ENCODE data around the gene SIX5.

SIX5 gene

DNA sequence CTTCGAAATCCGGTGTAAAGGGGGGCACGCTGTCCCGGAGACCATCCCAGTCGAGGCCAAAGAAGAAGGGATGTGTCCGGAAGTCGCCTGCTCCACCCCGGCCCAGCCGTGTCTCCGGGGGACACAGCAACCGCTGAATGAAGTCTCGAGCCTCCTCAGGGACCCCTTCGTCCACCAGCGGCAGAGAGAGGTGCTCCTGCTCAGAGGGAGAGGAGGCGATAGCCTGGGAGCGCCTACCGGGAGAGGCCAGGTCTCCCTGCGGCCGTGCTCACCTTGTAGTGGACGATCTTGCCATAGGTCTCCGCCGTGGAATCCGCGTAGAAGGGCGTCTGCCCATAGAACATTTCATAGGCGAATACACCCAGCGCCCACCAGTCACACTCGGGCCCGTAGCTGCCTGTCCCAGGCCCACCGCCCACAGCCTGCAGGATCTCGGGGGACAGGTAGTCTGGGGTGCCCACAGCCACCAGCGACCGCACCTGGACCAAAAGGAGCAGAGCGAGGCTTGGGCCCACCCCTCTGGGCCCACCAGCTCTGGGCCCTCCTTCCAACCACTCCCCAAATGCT, 8.4 kb upstream of the SIX5 start:
- DNase-seq = no peak

DNA sequence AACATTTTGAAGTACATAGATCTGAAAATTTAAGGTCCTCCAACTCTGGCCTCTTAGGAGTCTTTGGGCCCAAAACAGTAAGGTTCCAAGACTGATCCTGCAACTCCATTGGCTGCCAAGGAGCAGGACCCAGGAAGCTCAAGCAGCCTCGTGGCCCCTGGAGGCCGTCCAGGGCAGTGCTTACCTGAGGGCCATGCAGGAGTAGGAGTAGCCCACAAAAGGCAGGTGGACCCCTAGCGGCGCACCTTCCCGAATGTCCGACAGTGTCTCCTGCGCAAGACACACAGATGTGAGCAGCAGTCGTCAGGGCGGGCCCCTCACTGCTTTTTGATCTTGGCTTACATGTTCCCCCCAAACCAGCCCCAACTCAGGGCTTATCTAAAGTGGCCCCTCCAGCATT, 5.7 kb upstream of the SIX5 start:
- no peak for DNase-seq

DNA sequence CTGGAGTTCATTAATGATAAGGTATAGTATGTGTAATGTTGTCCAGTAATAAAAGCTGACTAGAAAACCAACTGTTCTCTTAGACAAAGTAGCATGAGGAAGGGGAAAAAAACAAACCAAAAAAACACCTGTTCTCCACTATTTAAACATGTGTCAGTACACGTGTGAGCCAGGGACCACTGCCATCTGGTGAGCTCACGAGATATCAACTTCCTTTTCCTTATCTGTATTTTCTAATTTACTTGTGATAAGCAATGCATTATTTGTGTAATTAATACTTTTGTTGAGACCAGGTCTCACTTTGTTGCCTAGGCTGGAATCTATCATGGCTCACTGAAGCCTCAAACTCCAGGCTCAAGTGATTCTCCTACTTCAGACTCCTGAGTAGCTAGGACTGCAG, 4.3 kb upstream of the SIX5 start:
- DNase-seq = no peak

DNA sequence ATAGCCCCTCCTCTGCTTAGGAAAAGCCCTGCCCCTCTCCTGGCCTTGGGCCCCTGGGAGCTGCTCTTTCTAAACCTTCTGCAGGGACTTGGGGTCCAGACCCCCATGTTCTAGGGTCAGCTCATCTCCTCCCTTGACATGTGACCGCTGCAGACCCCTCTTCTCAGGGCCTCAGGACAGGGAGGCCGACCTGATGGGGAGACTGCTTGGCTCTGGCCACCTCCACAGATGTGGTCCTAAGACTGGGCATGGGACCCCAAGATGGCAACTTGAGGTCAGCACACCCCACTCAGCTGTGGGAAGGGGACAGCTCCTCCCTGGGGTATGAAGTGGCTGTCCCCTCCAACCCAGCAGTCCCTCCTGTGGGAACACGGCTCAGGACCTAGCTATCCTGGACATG, 3.9 kb upstream of the SIX5 start:
- no peak for DNase-seq

DNA sequence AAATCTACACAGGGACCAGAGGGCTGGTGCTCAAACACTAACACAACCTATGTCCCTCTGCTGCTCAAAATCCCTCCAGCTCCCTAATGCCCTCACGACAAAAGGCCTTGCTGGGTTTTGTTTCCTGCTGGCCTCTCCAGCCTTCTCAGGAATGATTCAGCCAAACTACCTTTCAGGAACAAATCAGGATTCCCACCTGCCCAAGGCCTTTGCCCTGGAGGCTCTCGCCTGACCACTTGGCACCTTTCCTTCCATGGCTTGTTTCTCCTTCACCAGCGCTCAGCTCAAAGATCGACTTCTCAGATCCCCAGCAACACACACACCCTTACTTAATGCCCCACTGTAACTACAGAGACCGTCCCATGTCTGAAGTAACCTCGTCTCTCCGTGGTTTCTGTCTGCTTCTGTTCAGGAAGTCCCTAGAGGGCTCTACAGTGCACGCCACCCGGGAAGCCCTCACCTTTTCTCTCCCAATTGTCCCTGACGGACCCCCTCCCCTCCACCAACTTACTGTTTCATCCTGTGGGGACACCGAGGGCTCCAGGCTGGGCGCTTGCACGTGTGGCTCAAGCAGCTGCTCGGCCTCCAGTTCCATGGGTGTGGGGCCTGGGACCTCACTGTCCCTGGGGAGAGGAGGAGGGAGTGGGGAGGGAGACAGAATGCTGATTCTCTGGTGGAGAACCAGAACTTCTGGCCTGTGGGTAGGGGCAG, 3.2 kb upstream of the SIX5 start:
- DNase-seq = no peak

DNA sequence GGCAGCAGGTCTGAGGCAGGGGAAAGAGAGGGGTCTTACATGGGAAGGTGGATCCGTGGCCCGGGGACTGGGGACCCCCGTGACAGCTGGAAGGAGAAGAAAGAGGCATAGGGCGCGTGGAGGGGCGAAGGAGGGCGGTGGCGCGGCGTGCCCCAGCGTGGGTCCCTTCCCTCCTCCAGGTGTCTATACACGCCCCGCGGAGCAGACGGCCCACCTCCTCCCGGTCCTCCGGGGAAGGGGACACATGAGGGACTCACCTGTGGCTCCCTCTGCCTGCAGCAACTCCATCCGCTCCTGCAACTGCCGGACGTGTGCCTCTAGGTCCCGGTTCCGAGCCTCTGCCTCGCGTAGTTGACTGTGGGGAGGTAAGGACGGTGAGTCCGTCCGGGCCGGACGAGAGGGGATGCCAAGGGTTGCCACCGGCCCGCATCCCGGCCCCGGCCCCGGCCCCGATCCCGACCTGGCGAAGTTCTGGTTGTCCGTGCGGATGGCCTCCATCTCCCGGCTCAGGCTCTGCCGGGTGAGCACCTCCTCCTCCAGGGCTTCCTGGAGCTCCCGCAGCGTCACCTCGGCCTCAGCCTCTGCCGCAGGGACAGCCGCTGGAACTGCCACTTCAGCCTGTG, 2.4 kb upstream of the SIX5 start:
- peak in 1 of 56 donors; percentile 26 for DNase-seq

DNA sequence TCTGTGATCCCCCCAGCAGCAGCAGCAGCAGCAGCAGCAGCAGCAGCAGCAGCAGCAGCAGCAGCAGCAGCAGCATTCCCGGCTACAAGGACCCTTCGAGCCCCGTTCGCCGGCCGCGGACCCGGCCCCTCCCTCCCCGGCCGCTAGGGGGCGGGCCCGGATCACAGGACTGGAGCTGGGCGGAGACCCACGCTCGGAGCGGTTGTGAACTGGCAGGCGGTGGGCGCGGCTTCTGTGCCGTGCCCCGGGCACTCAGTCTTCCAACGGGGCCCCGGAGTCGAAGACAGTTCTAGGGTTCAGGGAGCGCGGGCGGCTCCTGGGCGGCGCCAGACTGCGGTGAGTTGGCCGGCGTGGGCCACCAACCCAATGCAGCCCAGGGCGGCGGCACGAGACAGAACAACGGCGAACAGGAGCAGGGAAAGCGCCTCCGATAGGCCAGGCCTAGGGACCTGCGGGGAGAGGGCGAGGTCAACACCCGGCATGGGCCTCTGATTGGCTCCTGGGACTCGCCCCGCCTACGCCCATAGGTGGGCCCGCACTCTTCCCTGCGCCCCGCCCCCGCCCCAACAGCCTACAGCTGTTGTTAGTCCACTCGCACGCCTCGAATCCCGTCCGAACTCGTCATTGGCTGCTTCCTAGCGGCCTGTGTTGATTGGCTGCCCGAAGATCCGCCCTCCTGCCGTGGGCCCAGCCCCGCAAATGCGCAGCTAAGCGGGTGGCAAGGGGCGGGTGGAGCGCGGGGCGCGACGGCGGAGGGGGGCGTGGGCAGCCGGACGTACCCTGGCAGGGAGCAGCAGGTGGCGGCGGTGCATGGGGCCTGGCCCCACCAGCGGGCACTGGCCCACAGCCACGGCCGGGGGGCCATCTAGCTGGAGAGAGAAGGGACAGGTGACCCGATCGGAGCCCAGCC, 1.4 kb upstream of the SIX5 start:
- peak; percentile 51 to 96 (median 88) for DNase-seq

DNA sequence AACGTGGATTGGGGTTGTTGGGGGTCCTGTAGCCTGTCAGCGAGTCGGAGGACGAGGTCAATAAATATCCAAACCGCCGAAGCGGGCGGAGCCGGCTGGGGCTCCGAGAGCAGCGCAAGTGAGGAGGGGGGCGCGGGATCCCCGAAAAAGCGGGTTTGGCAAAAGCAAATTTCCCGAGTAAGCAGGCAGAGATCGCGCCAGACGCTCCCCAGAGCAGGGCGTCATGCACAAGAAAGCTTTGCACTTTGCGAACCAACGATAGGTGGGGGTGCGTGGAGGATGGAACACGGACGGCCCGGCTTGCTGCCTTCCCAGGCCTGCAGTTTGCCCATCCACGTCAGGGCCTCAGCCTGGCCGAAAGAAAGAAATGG, 754 bp upstream of the SIX5 start:
- peak in 37 of 56 donors; percentile 40 to 83 (median 73) for DNase-seq

DNA sequence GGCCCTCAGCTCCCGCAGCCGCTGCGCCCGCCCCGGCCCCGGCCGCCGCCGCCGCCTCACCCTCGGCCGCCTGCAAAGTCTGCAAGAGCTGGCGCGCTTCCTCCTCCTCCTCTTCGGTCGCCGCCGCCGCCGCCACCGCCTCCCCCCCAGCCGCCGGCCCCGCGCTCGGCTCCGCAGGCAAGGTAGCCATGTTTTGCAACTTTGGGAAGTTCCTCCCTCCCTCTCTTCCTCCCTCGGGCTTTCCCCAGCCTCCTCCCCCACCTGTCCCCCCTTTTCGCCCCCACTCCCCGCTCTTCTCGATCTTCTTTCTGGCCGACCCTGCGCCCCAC, 433 bp downstream of the SIX5 start:
- peak in 1 of 56 donors; percentile 32 for DNase-seq

DNA sequence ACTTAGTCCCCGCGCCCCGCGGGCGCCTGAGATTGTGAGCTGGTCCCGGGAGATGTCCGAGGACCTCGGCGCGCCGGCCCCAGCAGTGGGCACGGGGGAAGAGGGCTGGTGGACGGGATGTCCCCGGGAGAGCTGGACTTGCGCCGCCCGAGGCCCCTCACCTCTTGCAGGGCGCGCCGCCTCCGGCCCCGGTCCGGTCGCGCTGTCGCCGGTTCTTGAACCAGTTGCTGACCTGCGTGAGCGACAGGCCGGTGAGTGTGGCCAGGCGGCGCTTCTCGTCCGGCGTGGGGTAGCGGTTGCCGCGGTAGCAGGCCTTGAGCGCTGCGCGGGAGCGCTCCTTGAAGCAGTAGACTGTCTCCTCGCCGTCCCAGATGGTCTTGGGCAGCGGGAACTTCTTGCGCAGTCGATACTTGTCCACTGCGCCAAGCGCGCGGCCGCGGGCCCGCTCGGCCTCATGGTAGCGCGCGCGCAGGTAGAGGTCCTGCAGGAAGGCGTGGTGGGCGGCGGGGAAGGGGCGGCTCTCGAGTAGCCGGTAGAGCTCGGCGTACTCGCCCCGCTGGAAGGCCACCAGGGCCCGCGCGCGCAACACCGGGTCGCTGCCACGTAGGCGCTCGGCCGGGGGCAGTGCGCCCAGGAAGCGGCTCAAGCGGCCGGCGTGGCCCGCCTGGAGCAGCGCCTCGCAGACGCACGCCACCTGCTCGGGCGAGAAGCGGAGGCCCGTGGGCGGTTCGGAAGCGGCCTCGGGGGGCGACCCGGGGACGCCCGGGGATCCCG, 984 bp downstream of the SIX5 start:
- peak in 13 of 56 donors; percentile 8 to 52 (median 22) for DNase-seq

DNA sequence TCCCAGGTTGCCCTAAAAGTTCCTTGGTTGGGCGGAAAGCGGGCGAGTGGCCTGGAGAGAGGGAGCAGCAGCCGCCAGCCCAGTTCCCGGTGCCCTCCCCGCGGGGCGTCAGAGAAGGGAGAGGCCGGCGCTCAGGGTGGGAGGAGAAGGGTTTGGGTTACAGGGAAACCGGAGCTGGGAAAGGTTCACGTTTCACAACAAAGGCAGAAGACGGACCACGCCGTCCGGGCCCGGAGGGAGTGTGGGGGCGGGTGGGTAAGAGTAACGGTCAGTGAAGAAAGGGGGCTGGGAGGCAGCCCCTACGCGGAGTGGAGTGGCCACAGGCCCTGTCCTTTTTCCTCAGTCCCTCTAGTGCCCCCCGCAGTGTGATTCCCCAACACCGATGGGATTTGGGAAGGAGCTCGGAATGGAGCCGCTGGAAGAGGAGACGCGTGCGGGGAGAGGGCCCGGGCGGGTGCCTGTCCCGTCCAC, 1.6 kb downstream of the SIX5 start:
- DNase-seq = peak in 3 of 56 donors; percentile 20 to 45 (median 25)

DNA sequence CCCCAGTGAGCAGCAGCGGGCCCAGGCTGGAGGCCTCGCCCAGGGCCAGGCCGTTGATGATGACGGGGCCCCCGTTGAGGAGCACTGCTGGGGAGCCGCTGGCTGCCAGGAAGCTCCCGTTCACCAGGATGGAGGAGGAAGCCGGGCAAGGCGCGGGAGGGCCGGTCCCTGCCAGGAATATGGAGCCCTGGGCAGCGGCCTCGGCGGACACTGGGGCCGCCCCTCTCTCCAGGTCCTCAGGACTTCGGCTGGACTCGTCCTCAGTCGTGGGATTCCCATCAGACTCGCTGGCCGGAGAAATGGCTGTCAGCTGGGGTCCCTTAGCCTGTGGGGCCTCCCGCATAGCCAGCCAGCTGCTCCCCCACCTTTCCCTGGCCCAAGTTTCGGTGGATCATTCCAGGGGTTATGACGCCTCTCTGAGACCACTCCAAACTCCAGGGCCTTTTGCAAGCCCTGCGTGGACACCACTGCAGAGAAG, 2.1 kb downstream of the SIX5 start:
- no peak for DNase-seq

DNA sequence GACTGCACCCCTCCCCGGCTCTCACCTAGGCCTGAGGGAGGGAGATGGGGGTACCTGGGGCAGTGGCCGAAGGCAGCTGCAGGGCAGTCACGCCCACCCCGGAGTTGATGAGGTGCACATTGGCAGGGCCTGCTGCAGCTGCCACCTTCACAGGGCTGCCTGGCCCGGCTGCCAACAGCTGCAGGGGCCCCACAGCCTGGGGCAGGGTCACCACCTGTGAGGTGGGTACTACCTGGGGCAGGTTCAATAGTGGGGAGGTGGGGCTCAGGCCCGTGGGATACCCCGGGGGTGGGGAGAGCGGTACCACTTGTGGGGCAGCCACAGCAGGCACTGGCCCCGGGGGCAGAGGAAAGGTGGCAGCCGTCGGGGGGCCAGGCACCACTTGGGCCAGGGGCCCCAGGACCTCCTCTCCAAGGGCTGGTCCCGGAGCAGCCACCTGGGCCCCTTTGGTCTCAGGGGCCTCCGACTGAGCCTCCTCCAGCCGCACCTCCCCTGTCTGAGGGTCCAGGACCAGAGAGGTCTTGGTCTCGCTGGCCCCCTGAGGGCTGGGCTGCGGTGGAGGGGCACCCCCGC, 2.7 kb downstream of the SIX5 start:
- no peak for DNase-seq

DNA sequence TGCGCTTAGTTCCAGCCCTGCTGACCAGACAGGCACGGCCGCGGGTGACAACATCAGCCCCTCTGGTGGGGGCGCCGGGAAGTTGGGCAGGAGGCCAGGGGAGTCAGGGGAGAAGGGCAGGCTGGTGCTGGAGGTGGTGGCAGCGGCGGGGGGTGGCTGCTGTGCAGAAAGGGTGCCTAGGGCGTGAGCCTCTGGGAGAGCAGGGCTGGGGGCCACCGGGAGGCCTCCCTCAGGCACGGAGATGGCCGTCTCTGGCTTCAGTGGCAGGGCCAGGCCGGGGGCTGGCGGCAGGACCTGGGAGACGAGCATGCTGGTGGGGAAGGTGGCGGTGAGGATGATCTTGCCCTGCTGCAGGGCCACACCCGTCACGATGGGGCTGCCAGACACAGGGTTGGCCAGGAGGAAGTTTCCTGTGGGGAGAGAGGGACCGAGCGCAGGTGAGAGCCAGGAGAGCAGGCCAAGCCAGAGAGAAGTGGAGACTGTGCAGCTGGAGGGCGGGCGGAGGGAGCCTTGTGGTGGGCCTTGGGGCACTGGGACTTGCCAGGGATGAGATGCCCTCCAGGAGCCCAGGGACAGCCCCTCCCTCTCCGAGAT, 3.3 kb downstream of the SIX5 start:
- DNase-seq = no peak

DNA sequence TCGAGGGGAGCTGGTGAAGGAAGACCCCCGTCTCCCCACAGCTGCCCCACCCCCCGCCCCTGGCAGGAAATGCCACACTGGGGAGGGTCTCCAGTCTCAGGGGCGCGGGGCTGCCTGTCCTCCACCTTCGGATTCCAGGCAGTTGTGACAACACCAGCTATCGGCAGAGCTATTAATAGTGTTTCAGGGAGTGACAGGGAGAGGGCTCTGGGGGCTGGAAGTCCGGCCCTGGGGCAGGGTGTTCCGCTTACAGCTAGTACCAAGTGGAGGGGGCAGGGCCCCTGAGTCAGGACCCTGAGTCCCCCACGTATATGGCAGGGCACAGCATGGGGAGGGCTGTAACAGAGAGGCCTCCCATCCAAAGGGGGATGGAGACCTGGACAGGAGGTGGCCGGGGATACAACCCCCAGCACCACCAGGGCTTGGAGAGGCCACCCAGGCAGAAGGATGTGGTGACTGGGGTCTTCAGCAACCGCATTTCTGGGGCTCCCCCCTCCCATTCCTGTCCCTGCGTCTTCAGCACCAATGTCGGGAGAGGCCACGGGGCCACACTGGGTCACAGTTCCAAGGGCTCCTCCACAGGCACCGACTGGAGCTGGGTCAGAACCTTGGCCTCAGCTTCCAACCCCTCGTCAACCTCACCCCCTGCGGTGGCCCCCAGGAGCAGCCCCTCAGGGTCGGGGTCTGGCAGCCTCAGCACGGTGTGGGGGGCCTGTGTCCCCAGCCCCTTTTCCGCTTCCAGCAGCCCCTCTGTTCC, 3.9 kb downstream of the SIX5 start:
- DNase-seq = no peak

DNA sequence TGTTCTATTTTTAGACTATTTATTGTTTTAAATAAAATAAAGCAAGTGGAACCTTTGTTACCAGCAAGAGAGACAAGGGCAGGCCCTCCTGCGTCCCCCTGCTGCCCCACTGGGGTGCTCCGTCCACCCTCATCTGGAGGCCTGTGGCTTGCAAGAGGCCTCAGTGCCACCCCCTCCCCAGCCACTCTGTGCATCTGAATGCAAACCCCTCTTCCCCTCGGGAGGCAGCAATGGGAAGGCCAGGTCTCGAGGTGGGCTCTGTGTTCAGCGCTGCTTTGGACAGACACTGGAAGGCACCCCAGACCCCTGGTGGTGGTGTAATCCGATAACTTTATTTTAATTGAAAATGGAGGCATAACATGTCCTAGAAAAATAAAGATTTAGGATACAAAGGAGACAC, 4.6 kb downstream of the SIX5 start:
- no peak for DNase-seq

DNA sequence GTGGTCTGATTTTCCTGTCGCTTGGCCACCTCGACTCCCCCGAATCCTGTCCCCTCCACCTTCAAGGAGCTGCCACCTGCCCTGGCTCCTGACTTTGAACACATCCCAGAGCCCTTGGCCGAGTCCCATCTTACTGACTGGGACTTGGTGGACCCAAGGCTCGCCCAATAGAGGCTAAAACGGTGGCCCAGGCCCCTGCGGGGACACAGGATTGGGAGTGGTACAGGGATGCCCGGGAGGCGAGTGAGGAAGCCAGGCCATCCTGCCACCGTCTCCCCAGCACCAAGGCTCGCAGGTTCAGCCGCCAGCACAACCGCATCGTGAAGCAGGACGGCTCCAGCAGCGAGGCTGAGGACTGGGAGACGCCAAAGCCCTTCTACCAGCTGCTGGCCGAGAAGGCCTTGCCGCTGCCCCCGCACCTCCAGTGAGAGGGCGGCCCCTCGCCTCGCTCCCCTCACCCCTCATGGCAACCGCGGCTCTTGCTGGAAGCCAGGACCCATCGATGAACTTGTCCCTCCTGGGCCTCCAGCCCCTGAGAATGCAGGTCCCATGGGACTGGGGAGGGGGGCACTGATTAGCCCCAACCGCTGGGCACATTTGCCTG, 5.3 kb downstream of the SIX5 start:
- DNase-seq = no peak

DNA sequence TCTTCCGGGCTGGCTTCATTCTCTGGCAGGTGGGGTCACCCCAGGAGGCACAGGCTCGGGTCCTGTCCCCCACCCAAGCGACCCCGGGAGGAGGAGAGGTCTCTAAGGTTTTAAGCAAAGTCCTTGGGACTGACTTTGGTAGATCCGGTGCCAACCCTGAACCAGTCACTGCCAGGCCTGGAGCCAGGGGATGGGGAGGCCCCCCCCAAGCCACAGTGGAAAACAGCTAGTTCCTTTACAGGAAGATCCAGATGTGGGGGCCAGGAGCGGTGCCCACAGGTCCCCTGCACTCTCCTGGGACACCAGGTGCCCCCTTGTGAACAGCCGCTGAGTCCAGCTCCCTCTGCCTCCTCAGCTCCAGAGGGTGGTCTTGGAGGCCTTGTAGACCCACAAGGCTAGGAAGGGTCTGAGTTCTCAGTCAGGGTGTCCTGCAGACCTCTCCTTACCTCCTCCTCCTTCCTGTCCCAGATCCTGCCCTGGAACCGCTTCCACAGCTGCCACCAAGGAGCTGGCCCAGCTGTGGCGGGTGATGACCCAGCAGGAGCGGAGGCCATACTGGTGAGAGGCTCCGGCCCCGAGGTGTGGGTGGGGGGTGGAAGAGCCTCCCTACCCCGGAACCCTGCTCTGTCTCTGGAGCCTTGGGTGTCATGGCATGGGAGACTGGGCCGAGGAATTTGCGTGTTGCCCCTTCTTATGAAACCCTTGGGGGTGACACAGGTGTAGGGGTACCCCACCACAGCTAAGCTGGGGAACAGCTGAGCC, 6.0 kb downstream of the SIX5 start:
- DNase-seq = no peak
